ENCODE data around the gene PTPRR. TPM values are rescaled to one million over a fixed set of nuclear protein-coding genes. Genes with fewer than 3 reads are reported as not detected.

PTPRR gene
- total and polyA plus RNA-seq, 12 donors = 0.20 to 1.7 (median 0.74) TPM

- H3K27me3 ChIP-seq = peaks cover 0 to 23% (median 0%) of the 10 kb centered on the region in 7 donors
- ATAC-seq (no peak), DNase-seq (no peak)
- H3K4me1 ChIP-seq = no peaks in the 10 kb centered on the region
- intact Hi-C loops (cut with DNase I) = no loop called here
- H3K36me3 ChIP-seq = no peaks in the 10 kb centered on the region
- H3K4me3 ChIP-seq = no peak overlapping the region
- TF ChIP-seq CTCF (IDR thresholded peaks at IDR 0.05) = no peak
- WGBS, 2 donors = 96 to 97% methylated on average over 1 of the region's 1 CpG
- no peaks in the 10 kb centered on the region for H3K9me3 ChIP-seq
- H3K27ac ChIP-seq = no peak overlapping the region
These were observed 171.7 kb downstream of the PTPRR start for GRCh38 chr12:70748809-70749208.

GRCh38 chr12:70747445-70748260 is 172.9 kb downstream of the PTPRR start:
- Histone ChIP-seq H3K4me1 (no peaks in the 10 kb centered on the region), H3K4me3 (no peak overlapping the region), H3K27me3 (peaks cover 0 to 23% (median 0%) of the 10 kb centered on the region in 7 donors), H3K9me3 (no peaks in the 10 kb centered on the region), H3K27ac (no peak overlapping the region), H3K36me3 (no peaks in the 10 kb centered on the region)
- ATAC-seq = no peak
- DNase-seq = no peak
- TF ChIP-seq CTCF (IDR thresholded peaks at IDR 0.05) = no peak
- WGBS, 2 donors = 79 to 86% methylated on average over 6 of the region's 6 CpGs
- intact Hi-C loops (cut with DNase I) = no loop called here

GRCh38 chr12:70745048-70745447 is 175.5 kb downstream of the PTPRR start:
- no peak for TF ChIP-seq CTCF (IDR thresholded peaks at IDR 0.05)
- 80 to 86% methylated on average over 7 of the region's 7 CpGs for WGBS, 2 donors
- H3K4me3 ChIP-seq = no peak overlapping the region
- H3K27me3 ChIP-seq = peaks cover 0 to 12% (median 0%) of the 10 kb centered on the region in 7 donors
- ATAC-seq = no peak
- no peak for DNase-seq
- H3K36me3 ChIP-seq = no peaks in the 10 kb centered on the region
- no peaks in the 10 kb centered on the region for H3K4me1 ChIP-seq
- H3K9me3 ChIP-seq = no peaks in the 10 kb centered on the region
- no peak overlapping the region for H3K27ac ChIP-seq
- intact Hi-C loops (cut with DNase I) = no loop called here

DNA sequence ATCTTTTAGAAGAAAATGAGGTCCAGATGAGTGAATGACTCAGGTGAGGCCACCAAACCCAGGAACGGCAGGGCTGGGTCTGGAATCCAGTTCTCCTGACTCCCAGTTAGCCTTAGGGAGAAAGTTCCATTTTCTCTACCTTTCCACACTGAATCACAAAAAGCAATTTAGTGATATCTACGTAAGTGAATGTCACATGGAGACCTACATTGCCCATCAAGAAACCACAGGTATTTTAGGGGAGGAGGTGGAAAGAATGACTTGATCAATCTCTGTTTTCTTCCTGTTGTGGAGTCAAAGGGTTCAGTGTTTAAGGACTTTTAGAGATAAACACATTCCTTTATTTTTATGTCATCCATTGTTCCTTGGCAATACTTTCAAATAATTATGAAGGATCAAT is 176.4 kb downstream of the PTPRR start:
- H3K9me3 ChIP-seq = no peaks in the 10 kb centered on the region
- intact Hi-C loops (cut with DNase I) = no loop called here
- TF ChIP-seq CTCF (IDR thresholded peaks at IDR 0.05) = no peak
- H3K36me3 ChIP-seq = no peaks in the 10 kb centered on the region
- no peaks in the 10 kb centered on the region for H3K4me1 ChIP-seq
- H3K27me3 ChIP-seq = peaks cover 0 to 11% (median 0%) of the 10 kb centered on the region in 7 donors
- H3K27ac ChIP-seq = no peak overlapping the region
- DNase-seq = no peak
- 68 to 85% methylated on average over 2 of the region's 2 CpGs for WGBS, 2 donors
- no peak for ATAC-seq
- H3K4me3 ChIP-seq = no peak overlapping the region

Measured in heart right ventricle (tissue), 16 donors.